ENCODE measurements around the gene ZER1. TPM values are rescaled to one million over a fixed set of nuclear protein-coding genes. Genes with fewer than 3 reads are reported as not detected.

The ZER1 gene
- total RNA-seq, 1 donor from 2014 or later, result 33.8 TPM

GRCh38 chr9:128735373-128735772 is 36.4 kb downstream of the ZER1 start:
- Mint-ChIP-seq H3K4me3 (ENCODE audit: unreplicated experiment) (no peak overlapping the region), H3K36me3 (ENCODE audit: low read depth) (peaks cover 24% of the 10 kb centered on the region), H3K27ac (ENCODE audit: unreplicated experiment) (no peak overlapping the region), H3K4me1 (ENCODE audit: low read depth) (peaks cover 3% of the 10 kb centered on the region), H3K27me3 (ENCODE audit: low read depth) (no peaks in the 10 kb centered on the region), H3K9me3 (ENCODE audit: low read depth) (no peaks in the 10 kb centered on the region)
- TF ChIP-seq CTCF (IDR thresholded peaks at IDR 0.05), result no peak
- DNase-seq (ENCODE audit: low spot score), result no peak

- H3K36me3 Mint-ChIP-seq (ENCODE audit: low read depth), result peaks cover 17% of the 10 kb centered on the region
- peak overlapping the region; percentile 55 for H3K4me3 Mint-ChIP-seq (ENCODE audit: unreplicated experiment)
- H3K27ac Mint-ChIP-seq (ENCODE audit: unreplicated experiment), result peak overlapping the region; percentile 42
Measured at GRCh38 chr9:128733256-128733655, 38.5 kb downstream of the ZER1 start.

GRCh38 chr9:128732576-128732975 is 39.2 kb downstream of the ZER1 start:
- Mint-ChIP-seq H3K27ac (ENCODE audit: unreplicated experiment) (no peak overlapping the region), H3K4me1 (ENCODE audit: low read depth) (peaks cover 3% of the 10 kb centered on the region), H3K27me3 (ENCODE audit: low read depth) (no peaks in the 10 kb centered on the region), H3K9me3 (ENCODE audit: low read depth) (no peaks in the 10 kb centered on the region), H3K36me3 (ENCODE audit: low read depth) (peaks cover 16% of the 10 kb centered on the region), H3K4me3 (ENCODE audit: unreplicated experiment) (no peak overlapping the region)
- no peak for DNase-seq (ENCODE audit: low spot score)
- TF ChIP-seq CTCF (IDR thresholded peaks at IDR 0.05), result no peak

More at GRCh38 chr9:128733256-128733655, 38.5 kb downstream of the ZER1 start:
- DNase-seq (ENCODE audit: low spot score), result no peak
- H3K4me1 Mint-ChIP-seq (ENCODE audit: low read depth), result peaks cover 3% of the 10 kb centered on the region
- TF ChIP-seq CTCF (IDR thresholded peaks at IDR 0.05), result peak; percentile 83
- no peaks in the 10 kb centered on the region for H3K9me3 Mint-ChIP-seq (ENCODE audit: low read depth)
- no peaks in the 10 kb centered on the region for H3K27me3 Mint-ChIP-seq (ENCODE audit: low read depth)

GRCh38 chr9:128731691-128732090 is 40.0 kb downstream of the ZER1 start:
- no peaks in the 10 kb centered on the region for H3K9me3 Mint-ChIP-seq (ENCODE audit: low read depth)
- no peak overlapping the region for H3K27ac Mint-ChIP-seq (ENCODE audit: unreplicated experiment)
- TF ChIP-seq CTCF (IDR thresholded peaks at IDR 0.05), result no peak
- no peaks in the 10 kb centered on the region for H3K27me3 Mint-ChIP-seq (ENCODE audit: low read depth)
- peaks cover 12% of the 10 kb centered on the region for H3K36me3 Mint-ChIP-seq (ENCODE audit: low read depth)
- H3K4me1 Mint-ChIP-seq (ENCODE audit: low read depth), result peaks cover 3% of the 10 kb centered on the region
- DNase-seq (ENCODE audit: low spot score), result no peak
- H3K4me3 Mint-ChIP-seq (ENCODE audit: unreplicated experiment), result no peak overlapping the region

GRCh38 chr9:128731093-128731492 is 40.6 kb downstream of the ZER1 start:
- H3K9me3 Mint-ChIP-seq (ENCODE audit: low read depth), result no peaks in the 10 kb centered on the region
- DNase-seq (ENCODE audit: low spot score), result no peak
- H3K4me1 Mint-ChIP-seq (ENCODE audit: low read depth), result peaks cover 3% of the 10 kb centered on the region
- H3K27me3 Mint-ChIP-seq (ENCODE audit: low read depth), result no peaks in the 10 kb centered on the region
- H3K27ac Mint-ChIP-seq (ENCODE audit: unreplicated experiment), result no peak overlapping the region
- no peak for TF ChIP-seq CTCF (IDR thresholded peaks at IDR 0.05)
- H3K4me3 Mint-ChIP-seq (ENCODE audit: unreplicated experiment), result no peak overlapping the region
- H3K36me3 Mint-ChIP-seq (ENCODE audit: low read depth), result peaks cover 12% of the 10 kb centered on the region
